ENCODE measurements around the gene MIPOL1. TPM values are rescaled to one million over a fixed set of nuclear protein-coding genes. Genes with fewer than 3 reads are reported as not detected.

Gene MIPOL1
- total and polyA plus RNA-seq, 2 of the 13 experiments (the other 11 are each of a cell fraction or from before 2014, with no cell fraction given) = 8.6 to 34.2 TPM

- TF ChIP-seq HDAC6 (IDR thresholded peaks at IDR 0.05; ENCODE audit: low read depth, low read length) = peak; percentile 56; the same call in 1 of the 2 replicates
- TF ChIP-seq TEF (CRISPR knock-in tag; IDR thresholded peaks at IDR 0.05) = peak; percentile 60
- TF ChIP-seq ZNF564 (CRISPR knock-in tag; IDR thresholded peaks at IDR 0.05) = peak; percentile 97
- TF ChIP-seq ZNF780A (CRISPR knock-in tag; IDR thresholded peaks at IDR 0.05) = peak; percentile 97
- peak; percentile 99 for TF ChIP-seq TAF1 (CRISPR knock-in tag; IDR thresholded peaks at IDR 0.05)
- TF ChIP-seq DR1 (CRISPR knock-in tag; IDR thresholded peaks at IDR 0.05) = peak; percentile 84; the same call in 1 of the 2 replicates
- TF ChIP-seq IRX3 (CRISPR knock-in tag; IDR thresholded peaks at IDR 0.05; ENCODE audit: borderline replicate concordance, low read depth) = peak; percentile 99; the same call in 1 of the 2 replicates
- peak; percentile 100 for TF ChIP-seq ZNF598 (CRISPR knock-in tag; IDR thresholded peaks at IDR 0.05; ENCODE audit: borderline replicate concordance)
- TF ChIP-seq TEAD2 (CRISPR knock-in tag; IDR thresholded peaks at IDR 0.05) = peak; percentile 91; the same call in 1 of the 2 replicates
- TF ChIP-seq KMT2A (CRISPR knock-in tag; IDR thresholded peaks at IDR 0.05) = peak; percentile 99
- TF ChIP-seq ZSCAN25 (CRISPR knock-in tag; IDR thresholded peaks at IDR 0.05) = peak; percentile 90
- TF ChIP-seq RELA (CRISPR knock-in tag; IDR thresholded peaks at IDR 0.05) = peak; percentile 75; the same call in 1 of the 2 replicates
- peak; percentile 41; the same call in 1 of the 2 replicates for TF ChIP-seq SP2 (CRISPR knock-in tag; IDR thresholded peaks at IDR 0.05)
- peak; percentile 20; the same call in 1 of the 2 replicates for TF ChIP-seq SP5 (CRISPR knock-in tag; IDR thresholded peaks at IDR 0.05; ENCODE audit: borderline replicate concordance, low read depth)
- TF ChIP-seq KLF12 (CRISPR knock-in tag; IDR thresholded peaks at IDR 0.05; ENCODE audit: borderline replicate concordance) = peak; percentile 98
- no peak for TF ChIP-seq SMARCE1 (IDR thresholded peaks at IDR 0.05; ENCODE audit: borderline replicate concordance)
- peak; percentile 99; the same call in 1 of the 2 replicates for TF ChIP-seq ZNF782 (CRISPR knock-in tag; IDR thresholded peaks at IDR 0.05; ENCODE audit: borderline replicate concordance)
- peak; percentile 89 for TF ChIP-seq ZNF768 (CRISPR knock-in tag; IDR thresholded peaks at IDR 0.05)
- peak; percentile 93 for TF ChIP-seq ZBTB26 (CRISPR knock-in tag; IDR thresholded peaks at IDR 0.05; ENCODE audit: borderline replicate concordance)
- peak; percentile 91 for TF ChIP-seq ZNF143 (CRISPR knock-in tag; IDR thresholded peaks at IDR 0.05)
- no peak for TF ChIP-seq CHD4 (IDR thresholded peaks at IDR 0.05; ENCODE audit: borderline replicate concordance, low read length)
- TF ChIP-seq TCF12 (IDR thresholded peaks at IDR 0.05) = no peak
- peak; percentile 98 for TF ChIP-seq TCF12 (CRISPR knock-in tag; IDR thresholded peaks at IDR 0.05)
- TF ChIP-seq NCOR1 (IDR thresholded peaks at IDR 0.05; ENCODE audit: borderline replicate concordance, low read length) = no peak; the same call in 1 of the 2 replicates
- peak; percentile 32; the same call in 1 of the 2 replicates for TF ChIP-seq ZBTB21 (CRISPR knock-in tag; IDR thresholded peaks at IDR 0.05)
- peak; percentile 98 for TF ChIP-seq AHR (CRISPR knock-in tag; IDR thresholded peaks at IDR 0.05)
- TF ChIP-seq RFX5 (IDR thresholded peaks at IDR 0.05; ENCODE audit: low read depth, low read length) = no peak
- TF ChIP-seq ZBTB33 (CRISPR knock-in tag; IDR thresholded peaks at IDR 0.05) = peak; percentile 64
Observed at GRCh38 chr14:37172024-37172869, 25.5 kb upstream of the MIPOL1 start, which contains the start of gene SLC25A21 (continued).
